Central memory CD4-positive, alpha-beta T cell (primary cell): ENCODE results near the gene TMEM91.

Experiments used
- DNase-seq: peaks from one replicate; pipeline ENCODE4 v3.0.0; 2022

The TMEM91 gene

DNA sequence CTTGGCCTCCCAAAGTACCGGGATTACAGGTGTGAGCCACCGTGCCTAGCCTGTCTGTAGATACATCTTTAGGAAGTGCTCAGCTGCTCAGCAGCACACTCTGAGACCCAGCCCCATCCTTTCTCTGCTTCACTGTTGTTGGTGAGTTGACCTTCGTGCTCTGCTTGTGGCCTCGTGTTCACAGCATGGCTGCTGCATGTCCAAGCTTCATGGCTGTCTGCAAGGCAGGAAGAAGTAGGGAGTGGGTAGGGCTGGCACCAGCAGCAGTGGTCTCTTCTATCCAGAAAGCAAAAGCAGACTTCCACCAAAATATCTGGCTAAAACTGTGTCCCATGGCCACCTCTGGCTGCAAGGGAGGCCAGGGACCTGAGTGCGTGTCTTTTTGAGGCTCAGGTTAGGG is 36.6 kb downstream of the TMEM91 start:
- DNase-seq, result no peak

DNA sequence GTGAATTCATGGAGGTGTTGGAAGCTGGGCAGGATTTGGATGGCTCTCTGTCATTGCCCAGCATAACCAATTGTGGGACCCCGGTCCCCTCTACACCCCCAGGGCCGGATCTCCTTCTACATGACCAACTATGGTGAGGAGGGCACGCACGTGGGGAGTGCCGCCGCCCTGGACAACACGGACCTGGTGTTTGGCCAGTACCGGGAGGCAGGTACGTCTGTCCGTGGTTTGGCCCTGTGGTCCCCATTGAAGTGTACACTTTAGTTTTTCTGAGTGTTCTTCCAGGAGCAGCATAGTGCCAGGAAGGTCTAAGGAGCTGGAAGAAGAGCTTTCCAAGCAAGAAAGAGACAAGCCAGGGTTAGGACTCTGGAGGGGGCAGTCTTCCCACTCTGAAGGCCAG is 37.6 kb downstream of the TMEM91 start:
- no peak for DNase-seq

DNA sequence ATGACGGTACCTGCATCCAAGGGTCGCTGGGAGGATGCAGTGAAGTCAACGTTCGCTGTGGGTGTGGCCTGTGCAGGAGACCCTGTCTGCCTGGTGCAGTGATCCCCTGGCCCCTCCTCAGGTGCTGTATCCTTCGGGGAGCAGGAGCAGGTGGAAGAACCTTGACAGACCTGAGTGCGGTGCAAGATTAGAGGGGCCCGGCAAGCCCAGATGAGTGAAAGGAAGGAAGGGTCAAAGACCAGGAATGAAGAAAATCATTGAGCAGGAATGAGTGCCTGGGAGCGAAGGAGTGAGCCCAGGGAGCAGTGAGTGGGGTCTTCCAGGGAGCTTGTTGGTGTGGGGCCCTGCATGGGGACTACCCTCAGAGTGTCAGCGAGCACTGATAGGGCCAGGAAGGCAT is 38.1 kb downstream of the TMEM91 start:
- DNase-seq, result no peak

DNA sequence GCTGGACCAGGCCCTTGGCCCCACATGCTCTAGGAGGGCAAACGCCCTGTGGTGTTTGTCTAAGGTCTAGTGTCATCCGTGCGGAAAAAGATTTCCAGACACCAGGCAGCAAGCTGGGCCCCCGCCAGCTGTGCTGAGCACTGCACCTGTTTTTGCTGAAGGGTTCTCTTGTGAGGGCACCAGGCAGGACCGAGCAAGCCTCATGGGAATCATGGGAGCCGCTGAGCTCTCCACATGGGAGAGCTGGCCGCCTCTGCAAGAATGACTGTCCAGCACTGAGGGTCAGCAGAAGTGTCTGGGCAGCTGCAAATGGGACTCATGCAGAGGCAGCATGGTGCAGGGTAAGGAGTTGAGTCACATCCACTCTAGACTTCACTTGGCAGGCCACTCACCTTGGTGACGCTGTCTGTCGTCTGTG is 38.8 kb downstream of the TMEM91 start:
- DNase-seq, result no peak

DNA sequence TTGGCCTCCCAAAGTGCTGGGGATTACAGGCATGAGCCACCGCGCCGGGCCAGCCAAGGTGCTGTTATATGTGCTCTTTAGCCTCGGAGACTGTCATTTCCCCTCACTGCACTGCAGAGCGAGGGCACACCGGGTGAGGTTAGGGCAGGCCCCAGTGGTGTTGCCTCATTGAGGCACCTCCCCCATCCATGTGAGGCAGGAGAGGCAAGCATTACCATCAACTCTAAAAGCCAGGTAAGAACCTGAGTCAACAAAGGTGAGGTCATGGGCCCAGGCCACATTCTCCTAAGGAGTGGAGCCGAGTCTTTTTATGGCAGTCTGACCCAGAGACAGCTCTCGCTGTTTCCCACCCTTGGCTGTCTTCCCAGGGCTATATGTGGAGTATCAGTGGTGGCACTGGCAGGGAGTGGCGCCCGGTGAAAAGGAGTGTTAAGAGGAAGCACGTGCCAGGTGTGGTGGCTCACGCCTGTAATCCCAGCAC is 39.9 kb downstream of the TMEM91 start:
- DNase-seq, result no peak

DNA sequence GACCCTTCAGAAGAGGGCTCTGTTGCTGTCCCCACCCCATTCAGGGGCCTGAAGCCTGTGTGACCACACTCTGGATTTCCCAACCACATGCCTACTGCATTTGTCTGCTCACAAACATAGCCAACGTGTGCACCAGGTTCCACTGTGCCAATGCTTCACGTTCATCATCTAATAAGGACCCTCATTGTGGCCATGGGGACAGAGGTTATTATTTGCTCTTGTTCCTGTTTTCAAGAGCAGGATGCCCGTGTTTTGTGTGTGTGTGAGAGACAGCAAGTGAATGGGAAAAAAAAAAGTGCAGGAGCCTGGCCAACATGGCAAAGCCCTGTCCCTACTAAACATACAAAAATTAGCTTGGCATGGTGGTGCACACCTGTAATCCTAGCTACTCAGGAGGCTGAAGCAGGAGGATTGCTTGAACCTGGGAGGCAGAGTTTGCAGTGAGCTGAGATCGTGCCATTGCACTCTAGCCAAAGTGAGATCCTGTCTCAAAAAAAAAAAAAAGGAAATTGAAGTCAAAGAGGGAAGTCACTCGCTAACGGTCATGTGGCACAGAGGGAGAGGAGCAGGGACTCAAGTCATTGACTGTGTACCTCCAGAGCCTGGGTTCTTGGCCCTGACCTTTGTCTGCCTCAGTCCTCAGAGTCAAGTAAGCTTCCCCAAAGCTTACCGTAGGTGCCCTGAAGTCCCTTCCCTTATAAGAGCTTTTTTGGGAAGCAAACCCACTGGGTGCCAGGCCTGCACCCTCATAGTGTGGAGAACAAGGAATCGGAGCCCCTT is 44.0 kb downstream of the TMEM91 start:
- no peak for DNase-seq

DNA sequence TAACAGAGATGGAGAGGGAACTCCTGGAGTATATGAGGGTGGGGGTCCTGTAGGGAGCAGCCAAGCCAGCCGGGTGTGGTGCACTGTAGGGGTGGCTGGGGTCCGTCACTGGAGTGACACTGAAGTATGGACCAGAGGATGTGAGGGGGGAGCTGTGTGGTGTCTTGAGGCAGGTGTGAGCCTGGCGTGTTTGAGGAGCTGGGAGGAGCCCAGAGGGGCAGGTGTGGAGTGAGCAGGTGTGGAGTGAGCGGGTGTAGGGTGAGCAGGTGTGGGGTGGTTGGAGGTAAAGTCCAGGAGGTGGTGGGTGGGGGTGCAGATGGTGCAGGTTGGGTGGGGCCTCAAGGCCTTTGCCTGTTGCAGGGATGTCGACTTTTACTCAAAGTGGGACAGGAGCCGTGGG is 45.0 kb downstream of the TMEM91 start:
- no peak for DNase-seq

DNA sequence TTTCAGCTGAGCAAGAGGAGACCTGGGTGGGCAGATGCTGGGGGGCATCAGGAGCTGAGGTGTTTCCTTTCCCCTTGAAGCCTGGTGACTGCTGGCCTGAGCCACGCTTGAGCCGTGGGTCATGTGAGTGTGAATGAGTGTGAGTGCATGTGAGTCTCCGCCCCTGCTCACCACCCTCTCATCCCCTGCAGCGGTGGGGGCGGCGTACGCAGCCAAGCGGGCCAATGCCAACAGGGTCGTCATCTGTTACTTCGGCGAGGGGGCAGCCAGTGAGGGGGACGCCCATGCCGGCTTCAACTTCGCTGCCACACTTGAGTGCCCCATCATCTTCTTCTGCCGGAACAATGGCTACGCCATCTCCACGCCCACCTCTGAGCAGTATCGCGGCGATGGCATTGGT is 45.6 kb downstream of the TMEM91 start:
- DNase-seq, result no peak

DNA sequence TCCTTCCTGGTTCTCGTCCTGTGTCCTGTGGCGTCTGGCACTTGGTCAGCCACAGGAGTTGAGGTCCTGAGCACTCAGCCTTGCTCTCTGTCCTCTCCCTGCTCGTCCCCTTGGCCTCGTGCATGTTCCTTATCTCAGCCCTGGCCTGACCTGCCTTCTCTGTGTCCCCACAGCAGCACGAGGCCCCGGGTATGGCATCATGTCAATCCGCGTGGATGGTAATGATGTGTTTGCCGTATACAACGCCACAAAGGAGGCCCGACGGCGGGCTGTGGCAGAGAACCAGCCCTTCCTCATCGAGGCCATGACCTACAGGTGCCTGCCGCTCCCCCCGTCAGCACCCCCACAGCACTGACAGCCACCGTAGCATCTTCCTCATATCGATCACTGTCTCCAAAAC is 46.1 kb downstream of the TMEM91 start:
- DNase-seq, result no peak

DNA sequence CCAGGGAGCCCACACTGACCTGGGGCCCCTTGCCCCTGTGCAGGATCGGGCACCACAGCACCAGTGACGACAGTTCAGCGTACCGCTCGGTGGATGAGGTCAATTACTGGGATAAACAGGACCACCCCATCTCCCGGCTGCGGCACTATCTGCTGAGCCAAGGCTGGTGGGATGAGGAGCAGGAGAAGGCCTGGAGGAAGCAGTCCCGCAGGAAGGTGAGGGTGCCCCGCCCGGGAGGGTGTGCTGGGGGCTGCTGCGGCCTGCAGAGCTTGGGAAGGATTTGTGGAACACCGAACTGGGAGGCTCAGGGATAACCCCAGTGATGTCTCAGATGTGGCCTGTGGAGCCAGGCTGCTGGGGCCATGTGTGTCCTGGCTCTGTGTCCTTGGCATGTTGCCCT is 46.6 kb downstream of the TMEM91 start:
- no peak for DNase-seq

DNA sequence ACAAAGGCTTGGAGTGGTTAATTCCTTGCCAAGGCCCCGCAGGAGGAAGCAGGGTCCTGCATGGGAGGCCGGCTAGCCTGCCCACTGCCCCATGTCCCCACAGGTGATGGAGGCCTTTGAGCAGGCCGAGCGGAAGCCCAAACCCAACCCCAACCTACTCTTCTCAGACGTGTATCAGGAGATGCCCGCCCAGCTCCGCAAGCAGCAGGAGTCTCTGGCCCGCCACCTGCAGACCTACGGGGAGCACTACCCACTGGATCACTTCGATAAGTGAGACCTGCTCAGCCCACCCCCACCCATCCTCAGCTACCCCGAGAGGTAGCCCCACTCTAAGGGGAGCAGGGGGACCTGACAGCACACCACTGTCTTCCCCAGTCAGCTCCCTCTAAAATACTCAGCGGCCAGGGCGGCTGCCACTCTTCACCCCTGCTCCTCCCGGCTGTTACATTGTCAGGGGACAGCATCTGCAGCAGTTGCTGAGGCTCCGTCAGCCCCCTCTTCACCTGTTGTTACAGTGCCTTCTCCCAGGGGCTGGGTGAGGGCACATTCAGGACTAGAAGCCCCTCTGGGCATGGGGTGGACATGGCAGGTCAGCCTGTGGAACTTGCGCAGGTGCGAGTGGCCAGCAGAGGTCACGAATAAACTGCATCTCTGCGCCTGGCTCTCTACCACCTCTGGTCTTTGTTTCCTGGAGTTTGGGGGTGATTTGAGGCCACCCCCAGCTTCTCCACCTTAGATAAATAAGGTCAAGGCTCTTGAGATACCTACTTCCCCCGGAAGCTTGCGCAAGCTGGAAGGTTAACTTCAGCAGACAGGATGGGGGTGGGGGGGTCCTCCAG is 48.2 kb downstream of the TMEM91 start:
- DNase-seq, result no peak

DNA sequence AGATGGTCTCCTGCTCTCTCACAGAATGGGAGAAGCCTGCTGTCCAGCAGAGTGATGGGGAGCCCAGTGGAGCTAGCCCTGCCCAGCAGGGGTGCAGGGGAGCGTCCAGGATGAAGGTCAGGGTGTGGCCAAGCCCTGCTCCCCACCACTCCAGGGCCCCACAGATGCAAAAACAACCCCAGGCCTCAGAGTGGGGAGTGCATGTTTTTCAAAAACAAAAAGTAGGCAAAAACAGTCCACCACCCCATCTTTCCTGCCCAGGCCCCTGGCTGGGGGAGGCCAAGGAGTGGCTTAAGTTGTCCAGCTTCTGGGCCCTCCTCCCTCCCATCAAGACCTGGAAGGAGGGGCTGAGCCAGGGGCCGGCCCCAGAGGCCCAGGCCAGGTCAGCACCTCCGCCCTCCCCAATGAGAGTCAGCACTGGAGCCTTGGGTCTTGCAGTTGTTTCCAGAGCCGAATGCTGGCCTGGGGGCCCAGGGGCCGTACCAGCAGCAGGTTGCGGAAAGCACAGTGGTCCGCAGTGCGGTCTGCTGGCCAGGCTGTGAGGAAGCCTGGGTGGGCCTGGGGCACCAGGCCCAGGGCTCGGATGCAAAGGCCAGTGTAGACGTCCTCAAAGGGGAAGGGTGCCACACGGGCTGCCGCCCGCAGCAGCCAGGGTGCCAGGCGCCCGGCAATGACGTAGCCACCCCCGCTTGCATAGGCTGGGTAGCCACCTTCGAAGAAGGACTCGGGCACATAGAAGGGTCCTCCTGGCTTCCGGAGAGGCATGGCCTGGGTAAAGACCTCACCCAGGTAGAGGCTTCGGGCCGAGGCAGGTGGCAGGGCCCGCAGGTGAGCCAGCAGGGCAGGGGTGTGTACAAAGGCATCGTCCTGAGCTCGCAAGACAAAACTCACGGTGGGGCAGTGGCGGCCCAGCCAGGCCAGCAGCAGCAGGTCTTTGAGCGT is 49.1 kb downstream of the TMEM91 start:
- no peak for DNase-seq

DNA sequence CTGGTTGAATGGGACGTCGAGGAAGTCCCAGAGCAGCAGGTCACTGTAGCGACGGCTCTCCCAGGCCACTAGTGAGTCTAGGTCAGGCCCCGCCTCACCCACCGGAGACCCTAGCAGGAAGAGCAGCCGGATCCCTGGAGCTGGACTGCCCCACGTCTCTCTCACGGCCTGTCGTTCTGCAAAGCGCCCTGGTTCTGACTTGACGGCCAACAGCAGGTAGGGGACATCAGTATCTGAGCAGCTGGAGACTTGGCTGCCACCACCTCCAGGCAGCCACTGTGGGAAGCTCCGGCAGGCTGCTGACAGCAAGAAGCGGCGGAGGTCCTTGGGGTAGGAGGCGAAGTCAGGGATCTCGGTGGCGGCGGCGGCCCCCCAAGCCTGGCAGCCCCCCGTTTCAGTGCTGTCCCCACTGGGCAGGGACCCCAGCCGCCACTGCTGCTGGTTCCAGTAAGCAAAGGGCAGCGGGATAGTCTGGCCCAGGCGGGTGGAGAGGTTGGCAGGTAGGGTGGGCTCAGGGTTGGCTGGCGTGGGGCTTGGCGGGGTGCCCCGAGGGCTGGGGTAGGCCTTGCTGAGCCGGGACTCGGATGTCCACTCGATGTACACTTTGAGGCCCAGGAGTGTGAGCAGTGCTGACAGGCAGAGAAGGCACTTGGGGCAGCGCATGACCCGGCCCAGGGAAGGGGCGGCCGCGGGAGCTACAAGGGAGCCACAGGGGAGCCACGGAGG is 49.9 kb downstream of the TMEM91 start:
- no peak for DNase-seq

DNA sequence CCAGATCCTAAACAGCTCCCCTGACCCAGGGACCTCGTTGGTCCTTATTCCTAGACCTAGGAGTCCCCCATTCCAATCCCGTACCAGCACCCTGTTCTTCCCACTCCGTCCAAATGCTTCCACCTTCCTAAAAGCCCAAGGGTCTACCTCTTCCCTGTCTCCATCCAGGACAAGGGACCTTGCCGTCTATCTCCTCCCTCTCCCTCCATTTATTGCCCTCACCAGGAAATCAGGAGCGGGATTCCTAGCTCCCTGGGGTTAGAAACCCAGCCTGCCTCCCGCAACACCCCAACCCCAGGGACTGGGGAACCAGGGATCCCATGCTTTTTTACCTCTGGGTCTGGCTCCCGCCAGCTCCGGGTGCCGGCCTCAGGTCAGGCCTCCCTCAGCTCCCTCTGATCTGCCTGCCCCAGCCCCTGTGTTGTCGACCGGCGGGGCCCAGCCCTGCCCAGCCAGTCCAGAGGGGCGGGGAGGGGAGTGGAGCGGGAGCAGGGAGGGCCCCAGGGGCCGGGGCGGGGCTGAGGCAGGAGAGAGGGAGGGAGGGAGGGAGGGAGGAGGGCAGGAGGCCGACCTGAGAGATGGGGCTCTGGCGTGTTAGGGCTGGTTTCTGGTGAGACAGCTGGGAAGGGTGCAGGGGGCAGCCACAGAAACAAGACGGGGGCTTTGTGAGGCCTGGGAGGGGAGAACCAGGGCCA is 50.8 kb downstream of the TMEM91 start, which contains the start of gene B3GNT8:
TSS of gene B3GNT8 (minus strand) at position 423 of the 695 bp plus-strand sequence. CDS start 596 bp downstream, outside the sequence.
- DNase-seq, result peak; percentile 16

DNA sequence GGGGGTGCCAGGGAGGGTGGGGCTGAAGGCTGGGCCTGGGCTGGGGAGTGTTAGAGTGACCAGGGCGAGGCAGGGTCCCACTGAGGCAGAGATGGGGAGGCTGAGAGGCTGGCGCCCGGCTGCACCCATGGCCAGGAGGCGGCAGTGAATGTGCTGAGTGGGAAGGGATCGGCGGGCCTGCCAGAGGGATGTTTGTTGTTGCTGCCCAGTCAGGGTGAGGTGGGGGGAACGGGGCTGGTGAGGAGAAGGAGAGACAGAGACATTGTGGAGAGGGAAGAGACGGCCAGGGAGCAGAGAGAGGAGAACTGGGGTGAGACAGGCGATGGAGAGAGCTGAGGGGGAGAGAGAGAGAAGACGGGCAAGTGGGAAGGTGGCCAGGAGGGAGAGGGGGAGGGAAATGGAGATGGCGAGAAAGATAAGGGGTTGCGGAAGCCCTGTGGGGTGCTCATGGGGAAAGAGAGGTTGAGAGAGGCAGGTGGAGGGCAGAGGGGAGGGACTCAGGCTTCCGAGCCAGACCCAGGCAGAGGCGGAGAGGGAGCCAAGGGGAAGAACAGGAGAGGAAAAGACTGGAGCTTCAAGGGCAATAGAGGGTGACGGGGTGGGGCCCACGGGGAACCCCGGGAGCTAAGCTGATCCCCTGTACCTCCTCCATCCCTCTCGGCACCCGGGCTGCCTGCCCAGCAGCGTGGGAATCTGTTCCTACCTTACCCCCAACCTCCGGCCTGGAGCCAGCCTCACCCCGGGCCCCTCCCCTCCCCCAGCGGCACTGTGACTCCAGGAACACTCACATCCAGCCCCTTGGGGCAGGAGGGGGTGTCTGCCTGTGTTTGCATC is 51.5 kb downstream of the TMEM91 start:
- peak; percentile 50 for DNase-seq

DNA sequence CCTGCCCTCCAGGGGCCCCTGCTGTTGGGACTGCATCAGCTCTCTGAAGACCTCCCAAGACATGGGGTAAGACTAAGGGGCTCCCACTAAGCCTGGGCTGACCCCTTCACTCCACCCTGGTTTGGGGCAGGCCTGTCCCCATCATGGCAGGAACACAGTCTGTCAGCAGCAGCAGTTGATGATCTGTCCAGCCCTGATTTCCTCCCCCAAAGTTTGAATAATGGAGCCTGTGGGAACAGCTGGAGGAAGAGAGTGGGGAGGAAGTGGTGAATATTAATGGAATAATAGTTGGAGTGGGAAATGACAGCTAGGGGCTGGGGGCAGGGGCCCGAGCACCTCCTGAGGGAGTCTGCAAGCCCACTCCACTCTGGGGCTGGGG is 52.1 kb downstream of the TMEM91 start:
- DNase-seq, result no peak

DNA sequence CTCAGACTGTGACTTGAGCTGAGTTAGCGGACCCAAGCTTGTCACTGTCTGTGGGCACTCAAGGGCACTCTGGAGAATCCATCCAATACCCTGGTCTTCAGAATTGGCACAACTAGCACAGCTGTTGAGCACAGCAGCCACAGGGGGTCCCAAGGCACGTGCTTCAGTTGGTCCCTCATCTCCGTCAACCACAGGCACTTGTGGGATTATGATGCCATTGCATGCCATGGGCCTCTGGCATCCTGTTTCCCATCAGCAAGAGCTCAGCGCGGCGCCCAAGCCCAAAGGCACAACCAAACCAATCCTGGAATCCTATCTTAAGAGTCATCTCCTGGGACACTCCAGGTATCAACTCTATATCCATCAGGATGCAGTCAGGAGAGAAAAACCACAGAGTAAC is 54.6 kb downstream of the TMEM91 start:
- DNase-seq, result no peak

DNA sequence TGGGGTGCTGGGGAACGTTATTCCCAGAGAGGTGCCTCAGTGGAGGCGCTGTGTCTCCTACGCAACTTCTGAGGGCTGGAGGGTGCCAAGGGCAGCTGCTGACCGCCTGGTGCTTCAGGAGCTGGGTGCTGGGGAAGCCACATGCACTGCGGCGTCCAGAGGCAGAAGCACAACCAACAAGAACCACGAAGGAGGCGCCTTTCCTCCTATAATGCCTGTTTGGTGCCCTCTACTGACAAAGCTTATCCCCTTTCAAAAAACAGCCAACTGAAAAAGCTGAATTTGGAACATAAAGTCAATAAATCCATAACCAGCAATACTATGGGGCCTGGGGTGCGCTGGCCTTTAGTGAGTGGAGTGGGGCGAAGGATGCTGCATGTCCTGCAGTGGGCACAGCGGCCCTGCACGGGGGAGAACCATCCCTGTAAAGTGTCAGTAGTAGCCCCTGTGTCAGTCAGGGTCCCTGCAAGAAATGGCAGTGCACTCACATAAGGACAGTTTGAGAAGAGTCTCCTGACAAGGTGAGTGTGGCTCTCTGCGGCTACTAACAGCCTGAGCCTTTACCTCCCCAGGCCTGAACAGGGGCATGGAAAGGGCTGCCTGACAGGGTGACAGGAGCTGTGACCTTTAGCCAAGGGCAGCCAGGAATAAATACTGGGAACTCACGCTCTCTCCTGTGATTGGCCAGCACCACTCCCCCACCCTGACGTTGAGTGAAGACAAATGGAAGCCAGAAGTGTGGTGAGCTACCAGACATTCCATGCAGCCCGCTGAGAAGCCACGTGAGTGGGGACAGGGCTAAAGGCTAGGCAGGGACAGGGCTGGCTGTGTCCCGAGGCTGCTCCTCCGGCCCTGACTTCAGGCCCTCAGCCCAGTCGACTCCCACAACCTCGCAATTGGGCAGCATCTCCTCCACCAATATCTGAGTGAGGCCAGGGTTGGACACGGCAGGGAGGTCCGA is 55.4 kb downstream of the TMEM91 start:
- peak; percentile 10 for DNase-seq

DNA sequence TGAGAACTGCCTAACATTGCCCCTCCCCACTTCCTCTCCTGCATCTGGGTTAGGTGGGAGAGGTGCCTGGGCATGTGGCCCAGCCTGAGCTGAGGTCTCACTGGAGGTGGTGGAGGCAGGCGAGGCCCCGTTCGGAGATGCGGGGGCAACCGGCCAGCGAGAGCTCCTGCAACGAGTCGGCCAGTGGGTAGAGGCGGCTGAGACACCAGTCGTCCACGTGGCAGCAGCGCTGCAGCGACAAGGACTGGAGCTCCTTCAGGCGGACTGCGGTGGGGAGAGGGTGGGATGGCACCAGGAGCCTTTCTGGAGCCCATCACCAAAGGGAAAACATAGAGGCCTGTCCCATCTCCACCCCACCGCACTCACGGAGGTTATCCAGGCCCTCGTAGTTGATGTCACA is 56.8 kb downstream of the TMEM91 start:
- DNase-seq, result no peak
